ENCODE results near the gene LIPG.

- TF ChIP-seq ZFP30 (CRISPR knock-in tag; IDR thresholded peaks at IDR 0.05) (no peak), ARNTL (CRISPR knock-in tag; IDR thresholded peaks at IDR 0.05; ENCODE audit: borderline replicate concordance, low read depth) (no peak), POU6F1 (CRISPR knock-in tag; IDR thresholded peaks at IDR 0.05; ENCODE audit: borderline replicate concordance, low read depth) (no peak), TCF4 (CRISPR knock-in tag; IDR thresholded peaks at IDR 0.05; ENCODE audit: borderline replicate concordance) (no peak), GLIS3 (CRISPR knock-in tag; IDR thresholded peaks at IDR 0.05) (no peak), ZFP3 (CRISPR knock-in tag; IDR thresholded peaks at IDR 0.05) (no peak), CREB5 (CRISPR knock-in tag; IDR thresholded peaks at IDR 0.05; ENCODE audit: low read depth) (no peak), ISL1 (CRISPR knock-in tag; IDR thresholded peaks at IDR 0.05) (no peak), ZNF565 (CRISPR knock-in tag; conservative IDR thresholded peaks at IDR 0.05; ENCODE audit: low read depth) (no peak), RARB (CRISPR knock-in tag; IDR thresholded peaks at IDR 0.05) (no peak), TOX (CRISPR knock-in tag; IDR thresholded peaks at IDR 0.05; ENCODE audit: borderline replicate concordance) (no peak), ESRRG (CRISPR knock-in tag; IDR thresholded peaks at IDR 0.05) (no peak)
- TF ChIP-seq, protein P1, sequence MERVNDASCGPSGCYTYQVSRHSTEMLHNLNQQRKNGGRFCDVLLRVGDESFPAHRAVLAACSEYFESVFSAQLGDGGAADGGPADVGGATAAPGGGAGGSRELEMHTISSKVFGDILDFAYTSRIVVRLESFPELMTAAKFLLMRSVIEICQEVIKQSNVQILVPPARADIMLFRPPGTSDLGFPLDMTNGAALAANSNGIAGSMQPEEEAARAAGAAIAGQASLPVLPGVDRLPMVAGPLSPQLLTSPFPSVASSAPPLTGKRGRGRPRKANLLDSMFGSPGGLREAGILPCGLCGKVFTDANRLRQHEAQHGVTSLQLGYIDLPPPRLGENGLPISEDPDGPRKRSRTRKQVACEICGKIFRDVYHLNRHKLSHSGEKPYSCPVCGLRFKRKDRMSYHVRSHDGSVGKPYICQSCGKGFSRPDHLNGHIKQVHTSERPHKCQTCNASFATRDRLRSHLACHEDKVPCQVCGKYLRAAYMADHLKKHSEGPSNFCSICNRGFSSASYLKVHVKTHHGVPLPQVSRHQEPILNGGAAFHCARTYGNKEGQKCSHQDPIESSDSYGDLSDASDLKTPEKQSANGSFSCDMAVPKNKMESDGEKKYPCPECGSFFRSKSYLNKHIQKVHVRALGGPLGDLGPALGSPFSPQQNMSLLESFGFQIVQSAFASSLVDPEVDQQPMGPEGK (CRISPR knock-in tag; IDR thresholded peaks at IDR 0.05; ENCODE audit: borderline replicate concordance), result no peak
Measured at GRCh38 chr18:49566217-49566770, 4.4 kb downstream of the LIPG start.

All from SK-N-SH treated with all-trans-retinoic acid at 6 μM for 48 hours (cell line).